WTC11 (cell line): ENCODE data around the gene RSPH9. TPM values are rescaled to one million over a fixed set of nuclear protein-coding genes. Genes with fewer than 3 reads are reported as not detected.
A peak's percentile ranks its signal among the peaks of the same experiment; 100 is the strongest.

Experiments used
- ATF3 ChIP-seq: sonication (generic); formaldehyde crosslinking; conservative IDR thresholded peaks from 2 replicates; pipeline ENCODE4 v1.8.1; 2022; ENCODE audit warnings: mild to moderate bottlenecking, missing genetic modification reagents
- CTCF ChIP-seq: fragments of 200-600 bp; IDR thresholded peaks from 2 replicates; pipeline ENCODE4 v1.8.0; 2022; ENCODE audit warnings: antibody characterized with exemption
- E2F1 ChIP-seq: sonication (generic); formaldehyde crosslinking; IDR thresholded peaks from 2 replicates; pipeline ENCODE4 v1.8.0; 2022; ENCODE audit warnings: mild to moderate bottlenecking, missing genetic modification reagents
- ETV6 ChIP-seq: sonication (generic); formaldehyde crosslinking; IDR thresholded peaks from 2 replicates; pipeline ENCODE4 v1.8.1; 2022; ENCODE audit warnings: mild to moderate bottlenecking, missing genetic modification reagents
- GABPB1 ChIP-seq: sonication (generic); formaldehyde crosslinking; IDR thresholded peaks from 2 replicates; pipeline ENCODE4 v1.8.1; 2023; ENCODE audit warnings: mild to moderate bottlenecking, missing genetic modification reagents
- KAT7 ChIP-seq: sonication (generic); formaldehyde crosslinking; IDR thresholded peaks from 2 replicates; pipeline ENCODE4 v1.8.1; 2023; ENCODE audit warnings: missing genetic modification reagents, mild to moderate bottlenecking, borderline replicate concordance
- NFATC4 ChIP-seq: fragments of 250-450 bp; sonication (Bioruptor Pico); IDR thresholded peaks from 2 replicates; pipeline ENCODE4 v1.9.0; 2021; ENCODE audit warnings: mild to moderate bottlenecking
- PRDM15 ChIP-seq: sonication (generic); formaldehyde crosslinking; IDR thresholded peaks from 2 replicates; pipeline ENCODE4 v1.8.0; 2022; ENCODE audit warnings: missing genetic modification reagents
- SP1 ChIP-seq: sonication (generic); formaldehyde crosslinking; conservative IDR thresholded peaks from 2 replicates; pipeline ENCODE4 v1.8.1; 2022; ENCODE audit warnings: missing genetic modification reagents
- TEAD1 ChIP-seq: sonication (generic); formaldehyde crosslinking; IDR thresholded peaks from 2 replicates; pipeline ENCODE4 v1.8.0; 2022; ENCODE audit warnings: mild to moderate bottlenecking, missing genetic modification reagents
- ZNF396 ChIP-seq: fragments of 250-450 bp; sonication (Bioruptor Pico); IDR thresholded peaks from 2 replicates; pipeline ENCODE4 v1.8.0; 2021; ENCODE audit warnings: mild to moderate bottlenecking, moderate library complexity, borderline replicate concordance
- ZSCAN18 ChIP-seq: fragments of 250-450 bp; sonication (Bioruptor Pico); IDR thresholded peaks from 2 replicates; pipeline ENCODE4 v2.1.2; 2022; ENCODE audit warnings: mild to moderate bottlenecking, moderate library complexity
- total RNA-seq: library from RNA; stranded (reverse); gene quantifications from 3 replicates; pipeline ENCODE4 v1.2.3, GENCODE V29; 2021
- TF ChIP-seq, protein P1 (sequence below): sonication (generic); formaldehyde crosslinking; IDR thresholded peaks from 2 replicates; pipeline ENCODE4 v1.8.0; 2023; ENCODE audit warnings: missing genetic modification reagents, mild to moderate bottlenecking, borderline replicate concordance
- TF ChIP-seq, protein P2 (sequence below): fragments of 250-450 bp; sonication (Bioruptor Pico); IDR thresholded peaks from 2 replicates; pipeline ENCODE4 v1.9.0; 2021; ENCODE audit warnings: mild to moderate bottlenecking, borderline replicate concordance
- TF ChIP-seq, protein P3 (sequence below): sonication (generic); formaldehyde crosslinking; IDR thresholded peaks from 2 replicates; pipeline ENCODE4 v1.8.1; 2022; ENCODE audit warnings: mild to moderate bottlenecking, missing genetic modification reagents, moderate library complexity, borderline replicate concordance
- TF ChIP-seq, protein P4 (sequence below): sonication (generic); formaldehyde crosslinking; IDR thresholded peaks from 2 replicates; pipeline ENCODE4 v1.8.1; 2022; ENCODE audit warnings: mild to moderate bottlenecking, moderate library complexity, missing genetic modification reagents

Gene RSPH9
- total RNA-seq, 1 experiment from 2014 or later: 0.35 TPM

DNA sequence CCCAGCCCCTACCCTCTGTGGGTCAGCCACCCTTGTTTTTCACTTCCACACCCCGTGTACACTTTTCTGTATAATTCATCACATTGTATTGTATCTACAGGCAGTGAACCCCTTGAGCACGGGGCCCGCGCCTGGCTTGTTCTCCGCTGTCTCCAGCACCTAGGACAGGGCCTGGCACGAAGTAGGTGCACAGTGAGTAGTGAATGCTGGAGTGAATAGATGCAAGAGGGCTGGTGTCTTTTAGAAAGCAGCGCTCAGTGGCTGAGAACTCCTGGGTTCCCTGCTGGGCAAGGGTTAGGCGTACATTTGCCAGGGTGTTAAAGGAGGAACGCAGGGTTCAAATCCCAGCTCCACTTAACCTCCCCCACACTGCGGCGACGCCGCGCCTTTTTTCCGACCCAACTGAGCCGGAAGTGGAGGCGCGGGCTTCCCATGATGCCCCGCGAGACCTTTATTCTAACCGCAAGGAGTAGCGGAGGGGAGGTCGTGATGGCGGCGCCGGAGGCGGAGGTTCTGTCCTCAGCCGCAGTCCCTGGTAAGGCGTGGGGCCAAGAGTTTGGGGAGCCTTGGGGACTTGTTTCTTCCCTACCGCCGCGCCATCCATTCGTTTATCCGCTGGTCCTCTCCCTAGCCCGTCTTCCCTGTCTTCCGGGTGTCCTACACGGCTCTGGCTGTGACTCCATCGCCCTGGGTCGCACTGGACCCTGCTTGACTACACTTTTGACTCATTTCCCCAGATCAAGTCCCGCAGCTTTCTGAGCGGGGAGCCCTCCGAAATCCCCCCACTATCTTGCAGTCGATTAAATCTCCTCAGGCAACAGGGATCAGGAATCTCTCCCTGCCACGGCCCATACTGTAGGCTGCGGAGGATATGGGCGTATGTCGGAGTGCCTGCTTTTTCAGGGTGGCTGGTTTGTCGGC lies 9.2 kb upstream of the RSPH9 start, which contains the start of gene MAD2L1BP (continued):
- peak; percentile 40; the same call in 1 of the 2 replicates for TF ChIP-seq E2F1 (CRISPR knock-in tag)
- 0 out of 2 replicates have a peak, but pooled peaks have one; percentile 33 for TF ChIP-seq PRDM15 (CRISPR knock-in tag)
- 0 out of 2 replicates have a peak, but pooled peaks have one; percentile 29 for TF ChIP-seq ETV6 (CRISPR knock-in tag)
- 0 out of 2 replicates have a peak, but pooled peaks have one; percentile 30 for TF ChIP-seq KAT7 (CRISPR knock-in tag)
- TF ChIP-seq, protein P1, sequence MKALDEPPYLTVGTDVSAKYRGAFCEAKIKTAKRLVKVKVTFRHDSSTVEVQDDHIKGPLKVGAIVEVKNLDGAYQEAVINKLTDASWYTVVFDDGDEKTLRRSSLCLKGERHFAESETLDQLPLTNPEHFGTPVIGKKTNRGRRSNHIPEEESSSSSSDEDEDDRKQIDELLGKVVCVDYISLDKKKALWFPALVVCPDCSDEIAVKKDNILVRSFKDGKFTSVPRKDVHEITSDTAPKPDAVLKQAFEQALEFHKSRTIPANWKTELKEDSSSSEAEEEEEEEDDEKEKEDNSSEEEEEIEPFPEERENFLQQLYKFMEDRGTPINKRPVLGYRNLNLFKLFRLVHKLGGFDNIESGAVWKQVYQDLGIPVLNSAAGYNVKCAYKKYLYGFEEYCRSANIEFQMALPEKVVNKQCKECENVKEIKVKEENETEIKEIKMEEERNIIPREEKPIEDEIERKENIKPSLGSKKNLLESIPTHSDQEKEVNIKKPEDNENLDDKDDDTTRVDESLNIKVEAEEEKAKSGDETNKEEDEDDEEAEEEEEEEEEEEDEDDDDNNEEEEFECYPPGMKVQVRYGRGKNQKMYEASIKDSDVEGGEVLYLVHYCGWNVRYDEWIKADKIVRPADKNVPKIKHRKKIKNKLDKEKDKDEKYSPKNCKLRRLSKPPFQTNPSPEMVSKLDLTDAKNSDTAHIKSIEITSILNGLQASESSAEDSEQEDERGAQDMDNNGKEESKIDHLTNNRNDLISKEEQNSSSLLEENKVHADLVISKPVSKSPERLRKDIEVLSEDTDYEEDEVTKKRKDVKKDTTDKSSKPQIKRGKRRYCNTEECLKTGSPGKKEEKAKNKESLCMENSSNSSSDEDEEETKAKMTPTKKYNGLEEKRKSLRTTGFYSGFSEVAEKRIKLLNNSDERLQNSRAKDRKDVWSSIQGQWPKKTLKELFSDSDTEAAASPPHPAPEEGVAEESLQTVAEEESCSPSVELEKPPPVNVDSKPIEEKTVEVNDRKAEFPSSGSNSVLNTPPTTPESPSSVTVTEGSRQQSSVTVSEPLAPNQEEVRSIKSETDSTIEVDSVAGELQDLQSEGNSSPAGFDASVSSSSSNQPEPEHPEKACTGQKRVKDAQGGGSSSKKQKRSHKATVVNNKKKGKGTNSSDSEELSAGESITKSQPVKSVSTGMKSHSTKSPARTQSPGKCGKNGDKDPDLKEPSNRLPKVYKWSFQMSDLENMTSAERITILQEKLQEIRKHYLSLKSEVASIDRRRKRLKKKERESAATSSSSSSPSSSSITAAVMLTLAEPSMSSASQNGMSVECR: peak; percentile 75; the same call in 1 of the 2 replicates
- TF ChIP-seq SP1 (CRISPR knock-in tag): peak; percentile 23; the same call in 1 of the 2 replicates
- TF ChIP-seq, protein P2, sequence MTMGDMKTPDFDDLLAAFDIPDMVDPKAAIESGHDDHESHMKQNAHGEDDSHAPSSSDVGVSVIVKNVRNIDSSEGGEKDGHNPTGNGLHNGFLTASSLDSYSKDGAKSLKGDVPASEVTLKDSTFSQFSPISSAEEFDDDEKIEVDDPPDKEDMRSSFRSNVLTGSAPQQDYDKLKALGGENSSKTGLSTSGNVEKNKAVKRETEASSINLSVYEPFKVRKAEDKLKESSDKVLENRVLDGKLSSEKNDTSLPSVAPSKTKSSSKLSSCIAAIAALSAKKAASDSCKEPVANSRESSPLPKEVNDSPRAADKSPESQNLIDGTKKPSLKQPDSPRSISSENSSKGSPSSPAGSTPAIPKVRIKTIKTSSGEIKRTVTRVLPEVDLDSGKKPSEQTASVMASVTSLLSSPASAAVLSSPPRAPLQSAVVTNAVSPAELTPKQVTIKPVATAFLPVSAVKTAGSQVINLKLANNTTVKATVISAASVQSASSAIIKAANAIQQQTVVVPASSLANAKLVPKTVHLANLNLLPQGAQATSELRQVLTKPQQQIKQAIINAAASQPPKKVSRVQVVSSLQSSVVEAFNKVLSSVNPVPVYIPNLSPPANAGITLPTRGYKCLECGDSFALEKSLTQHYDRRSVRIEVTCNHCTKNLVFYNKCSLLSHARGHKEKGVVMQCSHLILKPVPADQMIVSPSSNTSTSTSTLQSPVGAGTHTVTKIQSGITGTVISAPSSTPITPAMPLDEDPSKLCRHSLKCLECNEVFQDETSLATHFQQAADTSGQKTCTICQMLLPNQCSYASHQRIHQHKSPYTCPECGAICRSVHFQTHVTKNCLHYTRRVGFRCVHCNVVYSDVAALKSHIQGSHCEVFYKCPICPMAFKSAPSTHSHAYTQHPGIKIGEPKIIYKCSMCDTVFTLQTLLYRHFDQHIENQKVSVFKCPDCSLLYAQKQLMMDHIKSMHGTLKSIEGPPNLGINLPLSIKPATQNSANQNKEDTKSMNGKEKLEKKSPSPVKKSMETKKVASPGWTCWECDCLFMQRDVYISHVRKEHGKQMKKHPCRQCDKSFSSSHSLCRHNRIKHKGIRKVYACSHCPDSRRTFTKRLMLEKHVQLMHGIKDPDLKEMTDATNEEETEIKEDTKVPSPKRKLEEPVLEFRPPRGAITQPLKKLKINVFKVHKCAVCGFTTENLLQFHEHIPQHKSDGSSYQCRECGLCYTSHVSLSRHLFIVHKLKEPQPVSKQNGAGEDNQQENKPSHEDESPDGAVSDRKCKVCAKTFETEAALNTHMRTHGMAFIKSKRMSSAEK (CRISPR knock-in tag): no peak
- TF ChIP-seq ZNF396 (CRISPR knock-in tag): no peak
- TF ChIP-seq, protein P3, sequence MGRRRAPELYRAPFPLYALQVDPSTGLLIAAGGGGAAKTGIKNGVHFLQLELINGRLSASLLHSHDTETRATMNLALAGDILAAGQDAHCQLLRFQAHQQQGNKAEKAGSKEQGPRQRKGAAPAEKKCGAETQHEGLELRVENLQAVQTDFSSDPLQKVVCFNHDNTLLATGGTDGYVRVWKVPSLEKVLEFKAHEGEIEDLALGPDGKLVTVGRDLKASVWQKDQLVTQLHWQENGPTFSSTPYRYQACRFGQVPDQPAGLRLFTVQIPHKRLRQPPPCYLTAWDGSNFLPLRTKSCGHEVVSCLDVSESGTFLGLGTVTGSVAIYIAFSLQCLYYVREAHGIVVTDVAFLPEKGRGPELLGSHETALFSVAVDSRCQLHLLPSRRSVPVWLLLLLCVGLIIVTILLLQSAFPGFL: 0 out of 2 replicates have a peak, but pooled peaks have one; percentile 76
- no peak for TF ChIP-seq ATF3 (CRISPR knock-in tag)
- no peak for TF ChIP-seq CTCF
- TF ChIP-seq NFATC4 (CRISPR knock-in tag): no peak
- no peak for TF ChIP-seq ZSCAN18 (CRISPR knock-in tag)
- TF ChIP-seq, protein P4, sequence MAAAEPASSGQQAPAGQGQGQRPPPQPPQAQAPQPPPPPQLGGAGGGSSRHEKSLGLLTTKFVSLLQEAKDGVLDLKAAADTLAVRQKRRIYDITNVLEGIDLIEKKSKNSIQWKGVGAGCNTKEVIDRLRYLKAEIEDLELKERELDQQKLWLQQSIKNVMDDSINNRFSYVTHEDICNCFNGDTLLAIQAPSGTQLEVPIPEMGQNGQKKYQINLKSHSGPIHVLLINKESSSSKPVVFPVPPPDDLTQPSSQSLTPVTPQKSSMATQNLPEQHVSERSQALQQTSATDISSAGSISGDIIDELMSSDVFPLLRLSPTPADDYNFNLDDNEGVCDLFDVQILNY (CRISPR knock-in tag): peak; percentile 57; the same call in 1 of the 2 replicates
- 0 out of 2 replicates have a peak, but pooled peaks have one; percentile 64 for TF ChIP-seq TEAD1 (CRISPR knock-in tag)
- TF ChIP-seq GABPB1 (CRISPR knock-in tag): peak; percentile 63
